OCI-M1 (cell line): ENCODE results near the gene QSOX1.

ENCODE experiments used
- DNase-seq: peaks from one replicate; lab custom pipeline; 2025; lab: John Stamatoyannopoulos, UW

Gene QSOX1

DNA sequence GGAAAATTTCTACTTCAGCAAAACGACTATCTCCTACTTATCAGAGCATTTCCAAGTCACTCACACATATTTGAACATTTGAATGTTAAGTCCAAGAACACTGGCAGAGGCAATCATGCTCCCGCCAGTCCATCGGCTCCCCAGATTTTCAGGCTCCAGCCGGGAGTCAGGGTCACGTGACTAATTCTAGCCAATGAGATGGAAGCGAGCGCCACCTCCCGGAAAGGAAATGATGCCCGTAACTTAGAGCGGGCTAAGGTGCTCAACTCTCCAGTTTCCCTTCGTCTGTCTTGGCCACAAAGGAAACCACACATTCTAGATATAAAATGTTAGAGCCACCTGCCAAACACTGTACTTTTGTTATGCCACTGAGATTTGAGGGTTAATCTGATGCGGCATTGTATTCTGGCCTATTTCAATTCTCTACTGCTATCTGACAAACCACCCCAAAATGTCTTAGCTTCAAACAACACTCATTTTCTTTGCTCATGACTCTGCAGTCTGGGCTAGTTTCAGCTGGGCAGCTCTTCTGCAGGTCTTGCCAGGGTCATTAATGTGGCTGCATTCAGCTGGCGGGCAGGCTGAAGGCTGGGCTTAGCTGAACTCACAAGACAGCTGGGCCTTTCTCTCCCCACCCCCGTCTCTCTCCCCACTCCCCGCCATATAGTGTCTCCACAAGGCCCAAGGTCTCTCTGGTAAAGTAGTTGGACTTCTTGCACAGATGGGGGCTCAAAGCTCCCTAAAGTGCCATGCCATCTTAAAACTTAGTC is 58.9 kb downstream of the QSOX1 start:
- DNase-seq = peak; percentile 78

- DNase-seq = no peak
These were observed 61.4 kb downstream of the QSOX1 start for GRCh38 chr1:180215856-180216625.

DNA sequence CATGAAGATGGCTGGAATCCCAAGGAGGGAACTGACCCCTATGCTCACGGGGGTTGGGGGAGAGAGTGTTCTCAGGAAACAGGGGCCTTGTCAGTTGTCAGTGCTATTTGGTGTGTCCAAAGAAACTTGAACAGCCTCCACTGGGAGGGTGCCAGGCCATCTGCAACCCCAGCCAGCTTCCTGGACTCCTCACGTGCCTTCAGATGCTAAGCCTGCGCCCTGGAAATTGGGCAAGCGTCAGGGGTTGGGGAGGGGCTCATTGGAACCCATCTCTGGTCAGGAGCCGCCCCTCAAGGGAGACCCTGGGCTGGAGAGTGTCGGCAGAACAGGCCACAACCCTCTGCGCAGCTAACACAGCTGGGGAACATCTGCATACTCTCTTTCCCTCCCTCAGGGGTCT is 62.3 kb downstream of the QSOX1 start:
- DNase-seq = no peak

DNA sequence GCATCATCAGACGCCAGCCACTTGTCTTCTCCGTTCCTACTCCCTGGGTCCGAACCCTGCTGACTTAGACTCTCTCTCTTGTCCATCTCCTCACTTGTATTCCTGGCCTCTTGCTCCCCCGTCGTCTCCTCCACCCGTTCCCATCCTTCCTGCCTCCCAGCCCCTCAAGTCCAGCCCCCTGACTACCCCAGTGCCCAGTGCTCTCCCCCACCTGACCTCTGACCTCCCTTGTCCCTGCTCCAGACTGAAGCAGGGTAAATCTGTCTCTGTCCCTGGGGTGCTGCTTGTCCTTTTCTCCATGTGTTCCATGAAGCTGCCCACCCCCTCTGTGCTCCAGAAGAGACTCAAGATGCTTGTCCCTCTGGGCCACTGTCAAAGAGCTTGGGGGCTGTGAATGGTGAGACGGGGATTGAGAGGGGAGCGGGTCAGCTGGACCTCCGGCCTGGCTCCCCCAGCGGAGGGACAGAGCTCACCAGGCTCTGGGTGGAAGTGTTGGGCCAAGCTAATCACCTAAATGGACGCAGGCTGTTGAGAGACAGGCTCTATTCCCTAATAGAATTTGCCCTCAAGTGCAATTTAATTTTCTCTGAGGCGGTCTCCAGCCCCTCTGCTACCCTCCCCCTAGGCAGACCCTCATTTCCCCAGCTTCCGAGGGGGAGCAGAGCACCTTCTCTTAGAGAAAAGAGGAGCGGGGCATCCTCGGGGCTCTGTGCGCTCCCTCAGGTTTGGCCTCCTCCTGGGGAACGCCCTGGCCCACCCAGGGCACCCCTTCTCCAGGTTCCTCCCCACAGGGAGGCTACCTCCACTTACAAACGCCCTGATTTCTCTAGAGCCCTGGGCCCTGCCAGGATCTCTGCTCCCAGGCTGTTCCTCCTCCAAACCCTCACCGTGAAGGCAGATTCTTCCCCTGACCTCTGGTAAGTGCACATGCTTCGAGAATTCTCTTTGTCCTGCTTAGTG is 64.4 kb downstream of the QSOX1 start:
- DNase-seq = no peak

DNA sequence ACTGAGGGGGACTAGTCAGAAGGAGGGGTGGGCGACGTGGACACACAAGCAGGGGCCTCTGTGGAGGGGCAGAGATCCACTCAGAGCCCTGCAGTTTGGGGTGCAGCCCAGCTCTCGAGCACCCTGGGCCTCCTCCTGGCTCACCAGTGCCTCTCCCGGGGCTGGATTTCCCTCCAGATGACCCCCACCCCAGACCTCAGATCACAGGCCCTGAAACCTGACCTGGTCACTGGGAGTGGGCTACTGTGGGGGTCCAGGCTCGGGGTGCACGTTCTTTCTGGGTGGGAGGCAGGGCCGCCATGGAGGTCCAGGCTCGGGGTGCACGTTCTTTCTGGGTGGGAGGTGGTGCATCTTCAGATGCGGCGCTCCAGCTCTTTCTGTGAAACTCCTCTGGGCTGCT is 65.1 kb downstream of the QSOX1 start:
- no peak for DNase-seq

DNA sequence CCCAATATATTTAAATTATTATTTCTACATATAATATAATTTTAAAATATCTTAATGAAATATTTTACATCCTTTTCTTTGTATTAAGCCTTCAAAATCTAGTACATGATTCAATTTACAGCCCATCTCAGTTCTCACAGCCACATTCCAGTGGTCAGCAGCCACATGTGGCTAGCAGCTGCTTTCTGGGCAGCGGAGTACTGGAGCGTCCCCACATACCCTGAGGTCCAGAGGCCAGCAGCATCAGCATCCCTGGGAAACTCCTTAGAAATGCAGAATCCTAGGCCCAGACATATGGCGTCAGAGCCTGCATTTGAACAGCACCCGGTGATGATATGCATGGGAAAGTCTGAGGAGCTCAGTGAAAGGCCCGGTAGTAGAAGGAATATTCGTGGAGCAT is 66.8 kb downstream of the QSOX1 start:
- DNase-seq = no peak

- no peak for DNase-seq
These were observed 70.2 kb downstream of the QSOX1 start for GRCh38 chr1:180224902-180225301.

DNA sequence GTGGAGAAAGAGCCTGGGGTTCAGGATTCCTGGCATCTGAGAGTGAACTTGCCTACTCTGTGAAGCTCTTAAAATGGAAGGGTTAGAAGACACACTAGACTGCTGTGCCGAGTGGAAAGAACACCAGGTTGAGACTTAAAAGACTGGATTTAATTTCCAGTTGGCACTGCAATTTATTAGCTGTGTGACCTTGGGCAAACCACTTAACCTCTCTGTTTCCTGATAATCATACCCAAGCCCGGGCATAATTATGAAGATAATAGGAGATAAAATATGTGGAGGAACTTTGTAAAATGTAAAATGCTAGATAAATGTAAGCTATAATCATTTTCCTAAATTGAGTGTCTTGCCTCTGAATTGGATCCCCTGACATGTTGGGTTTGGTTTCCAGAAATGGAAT is 70.7 kb downstream of the QSOX1 start:
- DNase-seq = no peak

DNA sequence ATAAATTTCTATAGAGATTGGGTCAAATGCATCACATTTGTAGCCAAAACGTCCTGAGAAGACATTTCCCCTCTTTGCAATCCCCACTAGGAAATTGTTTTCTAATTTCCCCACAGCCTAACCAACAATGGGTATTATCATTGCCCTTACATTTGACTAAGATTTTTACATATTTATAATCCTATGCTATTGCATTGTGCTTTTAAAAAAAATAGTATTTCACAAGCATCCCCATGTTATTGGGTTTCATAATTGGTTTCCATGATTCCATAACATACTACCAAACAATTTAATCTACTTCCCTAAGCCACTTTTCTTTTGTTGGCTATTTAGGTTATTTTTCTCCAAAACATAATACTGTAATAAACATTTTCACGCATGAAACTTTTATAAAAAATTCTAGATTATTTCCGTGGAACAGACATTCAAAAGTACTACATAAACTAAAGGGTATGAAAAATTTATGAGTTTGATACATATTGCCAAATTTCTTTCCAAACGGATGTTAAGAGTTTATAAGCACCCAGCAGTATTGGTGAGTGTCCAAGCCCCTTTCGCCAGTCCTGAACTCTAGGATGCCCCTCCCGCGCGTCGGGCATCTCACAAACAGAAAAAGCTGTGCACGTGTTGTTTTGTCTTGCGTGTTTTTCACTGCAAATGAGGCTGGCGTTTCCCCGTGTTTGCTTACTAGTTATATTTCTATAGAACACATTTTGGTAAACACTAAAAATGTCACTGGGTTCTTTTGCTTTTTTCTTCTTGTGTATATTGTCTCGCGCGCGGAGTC is 73.4 kb downstream of the QSOX1 start:
- no peak for DNase-seq

- no peak for DNase-seq
These were observed 74.2 kb downstream of the QSOX1 start for GRCh38 chr1:180228648-180229482.

- peak; percentile 67 for DNase-seq
These were observed 75.1 kb downstream of the QSOX1 start, which contains the start of gene LHX4 for GRCh38 chr1:180229483-180230415. Gene LHX4 (plus strand): TSS chr1:180230264. CDS start chr1:180230530, 266 bp downstream.

GRCh38 chr1:180230416-180230790 is 75.7 kb downstream of the QSOX1 start:
- DNase-seq = no peak

DNA sequence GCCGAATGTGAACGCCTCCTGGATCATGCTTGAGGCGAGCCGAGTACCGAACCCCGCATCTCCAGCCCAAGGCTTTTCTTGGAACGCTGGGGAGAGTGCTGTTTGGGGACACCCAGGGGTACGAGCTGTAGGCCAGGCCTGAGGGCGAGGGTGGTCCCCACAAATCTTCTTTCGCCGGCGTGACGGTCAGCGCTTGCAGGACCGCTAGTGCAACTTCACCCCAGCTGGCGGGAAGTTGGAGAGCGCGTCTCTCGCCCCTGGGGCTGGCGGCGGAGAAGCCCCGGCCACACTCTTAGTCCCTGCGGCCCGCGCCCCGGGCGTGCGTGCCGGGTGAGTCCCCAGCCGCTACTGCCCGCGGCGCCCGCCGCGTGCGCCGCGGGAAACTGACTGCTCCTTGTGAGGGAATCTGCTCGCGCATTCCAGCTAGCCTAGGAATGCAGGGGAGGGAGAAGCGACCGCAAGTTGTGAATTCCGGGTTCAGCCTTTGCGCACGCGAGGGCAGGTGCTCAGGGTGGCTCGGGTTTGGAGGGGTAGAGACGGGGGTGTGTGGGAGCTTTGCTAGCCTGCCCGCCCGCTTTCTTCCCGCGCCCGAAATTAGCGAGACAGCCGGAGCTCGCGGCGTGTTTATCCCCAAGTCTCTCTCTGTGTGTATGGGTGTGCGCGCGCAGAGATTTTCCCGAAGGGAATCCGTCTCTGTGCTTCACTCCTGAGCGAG is 76.3 kb downstream of the QSOX1 start:
- no peak for DNase-seq

- DNase-seq = peak; percentile 58
These were observed 76.8 kb downstream of the QSOX1 start for GRCh38 chr1:180231506-180231921.

- no peak for DNase-seq
These were observed 77.3 kb downstream of the QSOX1 start for GRCh38 chr1:180231936-180232335.

GRCh38 chr1:180232521-180233043 is 77.9 kb downstream of the QSOX1 start:
- DNase-seq = no peak

- DNase-seq = no peak
These were observed 78.7 kb downstream of the QSOX1 start for GRCh38 chr1:180233191-180234011.
